Measurements from ENCODE around the gene ZNF385C.

The ZNF385C gene

DNA sequence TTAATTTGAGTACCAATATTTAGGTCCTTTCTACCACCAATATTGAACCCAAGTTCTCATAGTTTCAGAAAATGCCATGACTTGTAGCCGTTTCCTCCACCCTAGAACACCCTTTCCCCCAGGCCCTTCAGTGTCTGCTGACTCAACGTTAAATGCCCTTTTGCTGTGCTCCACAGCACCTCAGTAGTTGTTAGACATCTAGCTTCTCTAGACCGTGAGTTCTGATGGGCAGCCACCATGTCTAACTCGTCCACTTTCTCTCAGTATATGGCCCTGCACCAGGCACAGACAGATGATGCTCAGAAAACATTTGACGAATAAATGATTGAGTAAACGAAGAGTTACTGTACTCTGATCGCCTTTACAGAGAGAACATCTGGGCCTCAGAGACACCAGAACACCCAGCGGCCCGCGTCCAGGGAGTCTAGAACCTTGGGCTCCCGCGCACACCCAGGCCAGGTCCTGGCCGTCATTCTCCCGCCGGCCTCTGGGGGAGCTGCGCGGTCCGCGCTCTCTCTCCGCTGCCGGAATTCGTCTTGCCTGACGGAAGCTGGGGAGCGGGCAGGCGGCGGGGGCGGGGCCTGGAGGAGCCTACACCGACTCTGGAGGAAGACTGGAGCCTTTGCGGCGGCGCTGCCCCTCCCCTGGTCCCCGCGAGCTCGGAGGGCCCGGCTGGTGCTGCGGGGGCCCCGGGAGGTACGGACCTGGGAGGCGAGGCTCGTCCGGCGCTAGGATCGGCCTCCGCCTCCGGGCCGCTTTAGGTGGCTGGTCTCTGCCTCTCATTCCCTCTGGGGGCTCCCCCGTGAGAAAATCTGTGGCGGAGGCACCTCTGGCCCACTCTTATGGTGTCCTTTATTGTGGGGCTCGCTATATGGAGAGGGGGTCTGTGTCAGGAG is 78.5 kb downstream of the ZNF385C start, which contains the start of gene NKIRAS2:
NKIRAS2 (plus strand) TSS at position 582 of the 896 bp plus-strand sequence. CDS start 1,488 bp downstream, outside the sequence.
- no peak within 1 kb of the TSS for H2BK15ac ChIP-seq (replicated peaks; ENCODE audit: low read depth)
- H2BK120ac ChIP-seq (ENCODE audit: low read depth, low read length) = no peak within 1 kb of the TSS
- DNase-seq = peak; percentile 95
- H4K8ac ChIP-seq (ENCODE audit: low read depth, low read length) = peak within 1 kb of the TSS; percentile 91
- H3K27ac ChIP-seq (ENCODE audit: low read depth, low read length) = peak within 1 kb of the TSS; percentile 47
- peaks cover 3% of the 10 kb centered on the region for H3K36me3 ChIP-seq (ENCODE audit: control insufficient read depth, insufficient read depth, low read length)
- H3K56ac ChIP-seq (ENCODE audit: low read length) = peak within 1 kb of the TSS; percentile 92
- peak within 1 kb of the TSS; percentile 24 for H2AK5ac ChIP-seq (ENCODE audit: low read length)
- H3K4ac ChIP-seq (ENCODE audit: low read depth, low read length) = peak within 1 kb of the TSS; percentile 84
- H3K9ac ChIP-seq (ENCODE audit: low read length) = peak within 1 kb of the TSS; percentile 70
- H3K23ac ChIP-seq (ENCODE audit: low read length) = no peak within 1 kb of the TSS
- H3K18ac ChIP-seq (ENCODE audit: low read length) = peak within 1 kb of the TSS; percentile 97
- H3K79me2 ChIP-seq (ENCODE audit: control insufficient read depth, insufficient read depth, low read length) = peaks cover 32% of the 10 kb centered on the region
- no peak within 1 kb of the TSS for H2BK5ac ChIP-seq (ENCODE audit: low read length)
- peaks cover 7% of the 10 kb centered on the region for H3K4me1 ChIP-seq (ENCODE audit: control insufficient read depth, low read depth, low read length)
- H3K4me2 ChIP-seq (ENCODE audit: low read length) = peak within 1 kb of the TSS; percentile 27
- no CpG with 5 or more reads among the region's 49 CpGs for WGBS (ENCODE audit: extremely low coverage, insufficient coverage, low lambda C conversion rate)
- peak within 1 kb of the TSS; percentile 53 for H3K4me3 ChIP-seq (ENCODE audit: low read length)
- H3K27me3 ChIP-seq (ENCODE audit: insufficient read depth, low read length, poor library complexity) = no peaks in the 10 kb centered on the region
- peaks cover 12% of the 10 kb centered on the region for H3K79me1 ChIP-seq (ENCODE audit: low read length)
- no peak within 1 kb of the TSS for H4K5ac ChIP-seq (ENCODE audit: low read length)

GRCh38 chr17:42018988-42019387 is 79.3 kb downstream of the ZNF385C start:
- Histone ChIP-seq H3K23ac (ENCODE audit: low read length) (no peak overlapping the region), H3K27me3 (ENCODE audit: insufficient read depth, low read length, poor library complexity) (no peaks in the 10 kb centered on the region), H3K4ac (ENCODE audit: low read depth, low read length) (no peak overlapping the region), H2BK15ac (replicated peaks; ENCODE audit: low read depth) (no peak overlapping the region), H3K27ac (ENCODE audit: low read depth, low read length) (no peak overlapping the region), H3K79me1 (ENCODE audit: low read length) (peaks cover 12% of the 10 kb centered on the region), H3K36me3 (ENCODE audit: control insufficient read depth, insufficient read depth, low read length) (peaks cover 2% of the 10 kb centered on the region), H3K56ac (ENCODE audit: low read length) (no peak overlapping the region), H2BK120ac (ENCODE audit: low read depth, low read length) (no peak overlapping the region), H4K5ac (ENCODE audit: low read length) (no peak overlapping the region), H4K8ac (ENCODE audit: low read depth, low read length) (no peak overlapping the region), H3K18ac (ENCODE audit: low read length) (no peak overlapping the region), H2AK5ac (ENCODE audit: low read length) (no peak overlapping the region), H3K4me1 (ENCODE audit: control insufficient read depth, low read depth, low read length) (peaks cover 7% of the 10 kb centered on the region), H2BK5ac (ENCODE audit: low read length) (no peak overlapping the region), H3K79me2 (ENCODE audit: control insufficient read depth, insufficient read depth, low read length) (peaks cover 38% of the 10 kb centered on the region), H3K9ac (ENCODE audit: low read length) (no peak overlapping the region), H3K4me2 (ENCODE audit: low read length) (no peak overlapping the region), H3K4me3 (ENCODE audit: low read length) (no peak overlapping the region)
- WGBS (ENCODE audit: extremely low coverage, insufficient coverage, low lambda C conversion rate) = no CpG with 5 or more reads among the region's 4 CpGs
- no peak for DNase-seq

- no peak overlapping the region for H3K27ac ChIP-seq (ENCODE audit: low read depth, low read length)
- peak; percentile 73 for DNase-seq
- no CpG with 5 or more reads among the region's 3 CpGs for WGBS (ENCODE audit: extremely low coverage, insufficient coverage, low lambda C conversion rate)
Observed at GRCh38 chr17:42018339-42018738, 79.9 kb downstream of the ZNF385C start.

DNA sequence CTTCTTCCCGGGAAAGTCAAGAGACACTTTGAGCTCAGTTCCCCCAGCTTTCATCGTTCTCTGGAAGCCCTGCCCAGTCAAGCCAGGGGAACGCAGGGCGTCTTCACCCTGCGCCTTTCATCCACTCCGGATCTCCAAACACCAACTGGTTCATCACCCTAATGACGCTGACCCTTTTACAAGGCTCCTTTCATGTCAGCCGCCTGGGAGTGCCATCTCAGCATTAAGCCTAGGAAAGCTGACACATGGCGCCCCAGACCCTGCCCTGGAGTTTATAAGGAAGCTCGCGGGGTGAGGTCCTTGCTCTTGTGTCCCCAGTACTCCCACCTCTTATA is 80.4 kb downstream of the ZNF385C start:
- Histone ChIP-seq H2BK120ac (ENCODE audit: low read depth, low read length) (no peak overlapping the region), H3K36me3 (ENCODE audit: control insufficient read depth, insufficient read depth, low read length) (peaks cover 2% of the 10 kb centered on the region), H3K4me3 (ENCODE audit: low read length) (peak overlapping the region; percentile 58), H2BK15ac (replicated peaks; ENCODE audit: low read depth) (no peak overlapping the region), H2AK5ac (ENCODE audit: low read length) (peak overlapping the region; percentile 70), H3K79me2 (ENCODE audit: control insufficient read depth, insufficient read depth, low read length) (peaks cover 50% of the 10 kb centered on the region), H4K8ac (ENCODE audit: low read depth, low read length) (no peak overlapping the region), H3K27me3 (ENCODE audit: insufficient read depth, low read length, poor library complexity) (no peaks in the 10 kb centered on the region), H3K9ac (ENCODE audit: low read length) (peak overlapping the region; percentile 88), H3K4me1 (ENCODE audit: control insufficient read depth, low read depth, low read length) (peaks cover 9% of the 10 kb centered on the region), H3K23ac (ENCODE audit: low read length) (no peak overlapping the region), H3K4ac (ENCODE audit: low read depth, low read length) (peak overlapping the region; percentile 81), H4K5ac (ENCODE audit: low read length) (peak overlapping the region; percentile 81), H3K79me1 (ENCODE audit: low read length) (peaks cover 12% of the 10 kb centered on the region), H3K27ac (ENCODE audit: low read depth, low read length) (peak overlapping the region; percentile 91), H2BK5ac (ENCODE audit: low read length) (peak overlapping the region; percentile 60), H3K18ac (ENCODE audit: low read length) (peak overlapping the region; percentile 78), H3K56ac (ENCODE audit: low read length) (peak overlapping the region; percentile 93), H3K4me2 (ENCODE audit: low read length) (peak overlapping the region; percentile 85)
- DNase-seq = peak; percentile 82
- WGBS (ENCODE audit: extremely low coverage, insufficient coverage, low lambda C conversion rate) = no CpG with 5 or more reads among the region's 11 CpGs

More at GRCh38 chr17:42018339-42018738, 79.9 kb downstream of the ZNF385C start:
- peaks cover 7% of the 10 kb centered on the region for H3K4me1 ChIP-seq (ENCODE audit: control insufficient read depth, low read depth, low read length)
- no peak overlapping the region for H3K18ac ChIP-seq (ENCODE audit: low read length)
- H4K5ac ChIP-seq (ENCODE audit: low read length) = no peak overlapping the region
- no peak overlapping the region for H2BK5ac ChIP-seq (ENCODE audit: low read length)
- peak overlapping the region; percentile 93 for H3K56ac ChIP-seq (ENCODE audit: low read length)
- H3K79me2 ChIP-seq (ENCODE audit: control insufficient read depth, insufficient read depth, low read length) = peaks cover 45% of the 10 kb centered on the region
- peak overlapping the region; percentile 88 for H3K9ac ChIP-seq (ENCODE audit: low read length)
- peak overlapping the region; percentile 85 for H3K4me2 ChIP-seq (ENCODE audit: low read length)
- H3K79me1 ChIP-seq (ENCODE audit: low read length) = peaks cover 12% of the 10 kb centered on the region
- no peaks in the 10 kb centered on the region for H3K27me3 ChIP-seq (ENCODE audit: insufficient read depth, low read length, poor library complexity)
- H2BK120ac ChIP-seq (ENCODE audit: low read depth, low read length) = no peak overlapping the region
- H3K4me3 ChIP-seq (ENCODE audit: low read length) = peak overlapping the region; percentile 58
- no peak overlapping the region for H2BK15ac ChIP-seq (replicated peaks; ENCODE audit: low read depth)
- H3K4ac ChIP-seq (ENCODE audit: low read depth, low read length) = no peak overlapping the region
- H2AK5ac ChIP-seq (ENCODE audit: low read length) = no peak overlapping the region
- H3K23ac ChIP-seq (ENCODE audit: low read length) = no peak overlapping the region
- H4K8ac ChIP-seq (ENCODE audit: low read depth, low read length) = no peak overlapping the region
- H3K36me3 ChIP-seq (ENCODE audit: control insufficient read depth, insufficient read depth, low read length) = peaks cover 2% of the 10 kb centered on the region

DNA sequence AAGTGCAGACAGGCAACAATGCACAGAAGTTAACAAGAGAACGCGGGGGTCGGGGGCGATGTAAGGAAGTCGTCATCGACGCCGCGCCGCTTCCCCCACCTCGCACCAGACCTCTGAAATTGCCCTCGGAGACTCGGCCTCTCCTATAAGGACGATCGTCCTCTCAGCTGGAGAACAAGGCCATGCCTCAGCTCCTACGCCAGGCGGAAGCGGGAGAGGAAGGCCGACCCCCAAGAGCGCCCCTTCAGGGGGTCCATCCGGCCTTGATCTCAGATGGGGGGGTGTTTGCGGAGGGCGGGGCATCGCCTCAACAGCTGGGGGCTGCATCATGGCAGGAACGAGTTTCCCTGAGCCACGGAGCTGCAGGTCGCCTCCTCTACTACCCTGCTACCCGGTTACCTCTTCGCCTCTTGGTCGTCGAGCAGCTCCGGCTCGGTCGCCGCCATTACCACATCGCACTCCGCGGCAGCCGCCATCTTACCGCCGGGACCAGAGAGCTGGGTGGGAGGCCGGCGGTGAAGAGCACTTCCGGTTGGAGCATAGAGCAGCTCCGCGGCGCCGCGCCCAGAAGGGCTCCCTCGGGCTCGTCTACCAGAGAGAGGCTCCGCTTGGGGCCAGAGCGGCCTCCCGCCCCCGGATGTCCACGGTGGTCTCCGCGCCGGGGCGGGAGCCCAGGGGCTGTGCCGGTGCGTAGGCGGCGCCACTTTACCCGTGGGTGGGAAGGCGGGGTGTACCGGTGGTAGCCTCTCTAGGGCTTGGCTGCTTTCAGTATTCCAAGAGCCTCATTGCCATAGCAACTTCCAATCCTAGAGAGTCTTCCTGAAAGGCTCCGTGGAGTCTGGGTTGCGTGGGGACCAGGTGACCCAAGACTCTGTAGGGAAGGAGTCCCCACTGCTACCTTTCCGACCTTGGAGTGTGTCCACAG is 81.1 kb downstream of the ZNF385C start, which contains the start of gene DNAJC7:
DNAJC7 (minus strand) TSS at position 499 of the 925 bp plus-strand sequence; CDS start at position 476, 23 bp downstream.
- Histone ChIP-seq H3K9ac (ENCODE audit: low read length) (peak within 1 kb of the TSS; percentile 88), H2BK15ac (replicated peaks; ENCODE audit: low read depth) (no peak within 1 kb of the TSS), H3K4me3 (ENCODE audit: low read length) (peak within 1 kb of the TSS; percentile 62), H3K23ac (ENCODE audit: low read length) (peak within 1 kb of the TSS; percentile 92), H3K79me1 (ENCODE audit: low read length) (peaks cover 12% of the 10 kb centered on the region), H2AK5ac (ENCODE audit: low read length) (peak within 1 kb of the TSS; percentile 89), H3K18ac (ENCODE audit: low read length) (peak within 1 kb of the TSS; percentile 92), H3K4ac (ENCODE audit: low read depth, low read length) (peak within 1 kb of the TSS; percentile 82), H4K8ac (ENCODE audit: low read depth, low read length) (no peak within 1 kb of the TSS), H3K27ac (ENCODE audit: low read depth, low read length) (peak within 1 kb of the TSS; percentile 91), H3K56ac (ENCODE audit: low read length) (peak within 1 kb of the TSS; percentile 100), H4K5ac (ENCODE audit: low read length) (peak within 1 kb of the TSS; percentile 81), H3K4me1 (ENCODE audit: control insufficient read depth, low read depth, low read length) (peaks cover 11% of the 10 kb centered on the region), H2BK120ac (ENCODE audit: low read depth, low read length) (peak within 1 kb of the TSS; percentile 64), H3K79me2 (ENCODE audit: control insufficient read depth, insufficient read depth, low read length) (peaks cover 55% of the 10 kb centered on the region), H3K27me3 (ENCODE audit: insufficient read depth, low read length, poor library complexity) (no peaks in the 10 kb centered on the region), H3K4me2 (ENCODE audit: low read length) (peak within 1 kb of the TSS; percentile 92), H2BK5ac (ENCODE audit: low read length) (peak within 1 kb of the TSS; percentile 96), H3K36me3 (ENCODE audit: control insufficient read depth, insufficient read depth, low read length) (no peaks in the 10 kb centered on the region)
- WGBS (ENCODE audit: extremely low coverage, insufficient coverage, low lambda C conversion rate) = no CpG with 5 or more reads among the region's 70 CpGs
- DNase-seq = peak; percentile 96

All from mesendoderm (in vitro differentiated cells).